Neural cell (in vitro differentiated cells): ENCODE measurements around the gene GRIFIN. TPM values are rescaled to one million over a fixed set of nuclear protein-coding genes. Genes with fewer than 3 reads are reported as not detected.

Experiments used
- H2AFZ ChIP-seq: fragments of 200-600, 300-800 bp; sonication (generic), shearing (Covaris generic); 2 replicates; pipeline ENCODE4 v1.6.0; 2014; ENCODE audit warnings: low read depth, mild to moderate bottlenecking, antibody characterized with exemption, low read length, moderate library complexity
- H3F3A ChIP-seq: fragments of 200-600 bp; shearing (Covaris generic); 2 replicates; pipeline ENCODE4 v1.6.1; 2016; ENCODE audit warnings: mild to moderate bottlenecking, moderate library complexity, mixed read lengths, antibody characterized with exemption, low read length; ENCODE audit not compliant: insufficient read depth, poor library complexity, severe bottlenecking
- H3K27ac ChIP-seq: fragments of 200-600, 300-800 bp; sonication (generic), shearing (Covaris generic); 2 replicates; pipeline ENCODE4 v1.5.1; 2014; ENCODE audit warnings: mild to moderate bottlenecking, low read length, moderate library complexity
- H3K27me3 ChIP-seq: fragments of 300-800, 200-600 bp; sonication (generic), shearing (Covaris generic); 2 replicates; pipeline ENCODE4 v1.6.0; 2014; ENCODE audit warnings: mild to moderate bottlenecking, low read depth, low read length, moderate library complexity; ENCODE audit not compliant: insufficient read depth
- H3K36me3 ChIP-seq: fragments of 300-800, 200-600 bp; sonication (generic), shearing (Covaris generic); 2 replicates; pipeline ENCODE4 v1.5.1; 2014; ENCODE audit warnings: mild to moderate bottlenecking, antibody characterized with exemption, low read length, moderate library complexity; ENCODE audit not compliant: insufficient read depth
- H3K4me2 ChIP-seq: fragments of 300-800, 200-600 bp; sonication (generic), shearing (Covaris generic); 2 replicates; pipeline ENCODE4 v1.6.0; 2014; ENCODE audit warnings: mild to moderate bottlenecking, low read length
- H3K4me3 ChIP-seq: fragments of 300-800, 200-600 bp; sonication (generic), shearing (Covaris generic); 2 replicates; pipeline ENCODE4 v1.5.1; 2014; ENCODE audit warnings: mild to moderate bottlenecking, low read length, moderate library complexity
- H3K79me2 ChIP-seq: fragments of 200-600 bp; shearing (Covaris generic); replicated peaks from 2 replicates; pipeline ENCODE4 v1.6.0; 2014; ENCODE audit warnings: mild to moderate bottlenecking, low read length, moderate library complexity; ENCODE audit not compliant: insufficient read depth
- H3K9ac ChIP-seq: fragments of 300-800, 200-600 bp; sonication (generic), shearing (Covaris generic); 2 replicates; pipeline ENCODE4 v1.6.1; 2016; ENCODE audit warnings: mild to moderate bottlenecking, low read length, mixed read lengths
- H3K9me2 ChIP-seq: fragments of 200-600 bp; shearing (Covaris generic); 2 replicates; pipeline ENCODE4 v1.6.1; 2016; ENCODE audit warnings: mild to moderate bottlenecking, low read length, mixed read lengths; ENCODE audit not compliant: insufficient read depth
- H3K9me3 ChIP-seq: fragments of 200-600, 300-800 bp; sonication (generic), shearing (Covaris generic); 2 replicates; pipeline ENCODE4 v1.6.1; 2016; ENCODE audit warnings: mild to moderate bottlenecking, mixed run types, low read length, moderate library complexity, mixed read lengths
- H4K20me1 ChIP-seq: fragments of 200-600 bp; shearing (Covaris generic); 2 replicates; pipeline ENCODE4 v1.6.1; 2016; ENCODE audit warnings: mild to moderate bottlenecking, mixed run types; ENCODE audit not compliant: insufficient read depth
- CTCF ChIP-seq: fragments of 450-650 bp; IDR thresholded peaks from 2 replicates; pipeline ENCODE4 v1.5.1; 2014; ENCODE audit warnings: antibody characterized with exemption, mild to moderate bottlenecking, moderate library complexity; ENCODE audit not compliant: poor library complexity, severe bottlenecking
- EP300 ChIP-seq: fragments of 450-650 bp; conservative IDR thresholded peaks from 2 replicates; pipeline ENCODE4 v1.6.1; 2014; ENCODE audit warnings: antibody characterized with exemption, mild to moderate bottlenecking, moderate library complexity; ENCODE audit not compliant: poor library complexity, severe bottlenecking
- EZH2 ChIP-seq: fragments of 200-600, 300-800 bp; shearing (Covaris generic), sonication (generic); IDR thresholded peaks from 2 replicates; pipeline ENCODE4 v1.6.1; 2014; ENCODE audit warnings: antibody characterized with exemption, low read length, borderline replicate concordance, mild to moderate bottlenecking; ENCODE audit not compliant: insufficient read depth, poor library complexity, severe bottlenecking
- MXI1 ChIP-seq: fragments of 450-650 bp; conservative IDR thresholded peaks from 2 replicates; pipeline ENCODE4 v1.6.1; 2014; ENCODE audit warnings: antibody characterized with exemption, mild to moderate bottlenecking; ENCODE audit not compliant: poor library complexity, severe bottlenecking
- POLR2AphosphoS5 ChIP-seq: IDR thresholded peaks from 2 replicates; pipeline ENCODE4 v1.6.1; 2012
- RAD21 ChIP-seq: fragments of 450-650 bp; conservative IDR thresholded peaks from 2 replicates; pipeline ENCODE4 v1.6.1; 2014; ENCODE audit warnings: antibody characterized with exemption, mild to moderate bottlenecking, moderate library complexity
- REST ChIP-seq: IDR thresholded peaks from 2 replicates; pipeline ENCODE4 v1.6.1; 2012; ENCODE audit warnings: borderline replicate concordance
- SMC3 ChIP-seq: fragments of 450-650 bp; conservative IDR thresholded peaks from 2 replicates; pipeline ENCODE4 v1.6.1; 2014; ENCODE audit warnings: antibody characterized with exemption, mild to moderate bottlenecking, moderate library complexity; ENCODE audit not compliant: poor library complexity
- TAF1 ChIP-seq: IDR thresholded peaks from 2 replicates; pipeline ENCODE4 v1.6.1; 2012; ENCODE audit warnings: low read depth
- polyA plus RNA-seq: library from polyadenylated mRNA; depleted of rRNA; stranded (reverse); fragments of >200 nt; gene quantifications from 2 replicates; pipeline ENCODE4 v1.2.3, GENCODE V29; 2014

Gene GRIFIN
- polyA plus RNA-seq, 1 donor from 2014 or later: not detected

GRCh38 chr7:2450198-2451107, 25.7 kb downstream of the GRIFIN start:
- Histone ChIP-seq H3F3A (no peaks in the 10 kb centered on the region), H3K27me3 (no peaks in the 10 kb centered on the region), H3K79me2 (no peaks in the 10 kb centered on the region), H2AFZ (no peak overlapping the region), H4K20me1 (no peaks in the 10 kb centered on the region), H3K9ac (no peak overlapping the region), H3K9me3 (no peaks in the 10 kb centered on the region), H3K9me2 (no peaks in the 10 kb centered on the region), H3K4me2 (no peak overlapping the region), H3K27ac (no peak overlapping the region), H3K36me3 (no peaks in the 10 kb centered on the region), H3K4me3 (no peak overlapping the region)
- TF ChIP-seq SMC3: no peak
- TF ChIP-seq POLR2AphosphoS5: no peak
- no peak for TF ChIP-seq TAF1
- TF ChIP-seq REST: no peak
- no peak for TF ChIP-seq EP300
- no peak for TF ChIP-seq CTCF
- no peak for TF ChIP-seq RAD21
- no peak for TF ChIP-seq EZH2
- no peak for TF ChIP-seq MXI1

GRCh38 chr7:2446676-2447075, 29.5 kb downstream of the GRIFIN start:
- Histone ChIP-seq H2AFZ (no peak overlapping the region), H3K4me3 (no peak overlapping the region), H4K20me1 (no peaks in the 10 kb centered on the region), H3K9me3 (no peaks in the 10 kb centered on the region), H3K9me2 (no peaks in the 10 kb centered on the region), H3K36me3 (no peaks in the 10 kb centered on the region), H3F3A (no peaks in the 10 kb centered on the region), H3K27ac (no peak overlapping the region), H3K4me2 (no peak overlapping the region), H3K27me3 (no peaks in the 10 kb centered on the region), H3K9ac (no peak overlapping the region), H3K79me2 (no peaks in the 10 kb centered on the region)
- no peak for TF ChIP-seq TAF1
- TF ChIP-seq CTCF: no peak
- no peak for TF ChIP-seq EP300
- no peak for TF ChIP-seq EZH2
- no peak for TF ChIP-seq MXI1
- no peak for TF ChIP-seq SMC3
- TF ChIP-seq RAD21: no peak
- no peak for TF ChIP-seq POLR2AphosphoS5
- no peak for TF ChIP-seq REST
